ENCODE results near the gene TSC22D3. TPM values are rescaled to one million over a fixed set of nuclear protein-coding genes. Genes with fewer than 3 reads are reported as not detected.

Gene TSC22D3
- total and polyA plus RNA-seq, 8 donors = 198 to 906 (median 338) TPM

DNA sequence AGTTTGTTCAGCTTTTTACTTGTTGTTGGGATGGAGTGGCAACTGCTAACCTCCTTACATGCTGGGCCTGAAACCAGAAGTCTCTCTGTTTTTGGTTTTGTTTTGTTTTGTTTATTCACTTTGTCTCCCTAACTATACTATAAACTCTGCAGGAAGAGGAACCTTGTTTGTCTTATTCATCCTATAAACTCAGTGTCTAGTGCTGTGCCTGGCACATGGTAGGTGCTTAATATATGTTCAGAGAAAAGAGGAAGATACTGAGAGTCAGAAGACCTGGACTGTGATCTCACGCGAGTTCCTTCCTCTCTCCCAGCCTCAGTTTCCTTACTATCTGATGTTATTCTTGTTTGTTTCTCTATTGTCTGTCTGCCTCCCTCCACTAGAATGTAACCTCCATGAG is 76.0 kb downstream of the TSC22D3 start:
- intact Hi-C loops (cut with DNase I; ENCODE audit: low total_unique reads) = no loop called here
- Histone ChIP-seq H3K4me3 (no peak overlapping the region), H3K4me1 (peaks cover 0 to 22% (median 8%) of the 10 kb centered on the region in 4 donors), H3K36me3 (no peaks in the 10 kb centered on the region), H3K27me3 (no peaks in the 10 kb centered on the region), H3K27ac (peak overlapping the region in 4 of 5 donors; percentile 57 to 75 (median 72)), H3K9me3 (no peaks in the 10 kb centered on the region)
- no peak for DNase-seq
- 70 to 93% (median 82%) methylated on average over 2 of the region's 2 CpGs for WGBS, 5 donors
- TF ChIP-seq EP300 (IDR thresholded peaks at IDR 0.05) (no peak), POLR2A (IDR thresholded peaks at IDR 0.05) (no peak), POLR2AphosphoS5 (IDR thresholded peaks at IDR 0.05) (no peak)
- TF ChIP-seq, protein P1, sequence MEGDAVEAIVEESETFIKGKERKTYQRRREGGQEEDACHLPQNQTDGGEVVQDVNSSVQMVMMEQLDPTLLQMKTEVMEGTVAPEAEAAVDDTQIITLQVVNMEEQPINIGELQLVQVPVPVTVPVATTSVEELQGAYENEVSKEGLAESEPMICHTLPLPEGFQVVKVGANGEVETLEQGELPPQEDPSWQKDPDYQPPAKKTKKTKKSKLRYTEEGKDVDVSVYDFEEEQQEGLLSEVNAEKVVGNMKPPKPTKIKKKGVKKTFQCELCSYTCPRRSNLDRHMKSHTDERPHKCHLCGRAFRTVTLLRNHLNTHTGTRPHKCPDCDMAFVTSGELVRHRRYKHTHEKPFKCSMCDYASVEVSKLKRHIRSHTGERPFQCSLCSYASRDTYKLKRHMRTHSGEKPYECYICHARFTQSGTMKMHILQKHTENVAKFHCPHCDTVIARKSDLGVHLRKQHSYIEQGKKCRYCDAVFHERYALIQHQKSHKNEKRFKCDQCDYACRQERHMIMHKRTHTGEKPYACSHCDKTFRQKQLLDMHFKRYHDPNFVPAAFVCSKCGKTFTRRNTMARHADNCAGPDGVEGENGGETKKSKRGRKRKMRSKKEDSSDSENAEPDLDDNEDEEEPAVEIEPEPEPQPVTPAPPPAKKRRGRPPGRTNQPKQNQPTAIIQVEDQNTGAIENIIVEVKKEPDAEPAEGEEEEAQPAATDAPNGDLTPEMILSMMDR (IDR thresholded peaks at IDR 0.05) = no peak

DNA sequence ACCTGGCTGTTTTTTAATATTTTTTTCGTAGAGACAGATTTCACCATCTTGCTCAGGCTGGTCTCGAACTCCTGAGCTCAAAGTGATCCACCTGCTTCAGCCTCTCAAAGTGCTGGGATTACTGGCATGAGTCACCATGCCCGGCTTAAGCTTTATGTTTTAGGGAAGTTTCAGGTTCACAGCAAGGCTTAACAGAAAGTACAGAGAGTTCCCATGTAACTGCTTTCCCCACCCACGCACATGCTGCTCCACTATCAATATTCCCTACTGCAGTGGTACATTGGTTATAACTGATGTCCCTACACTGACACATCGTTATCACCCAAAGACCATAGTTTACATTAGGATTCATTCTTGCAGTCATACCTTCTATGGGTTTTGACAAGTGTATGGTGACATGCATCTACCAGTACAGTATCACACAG is 84.6 kb downstream of the TSC22D3 start:
- Histone ChIP-seq H3K27ac (no peak overlapping the region), H3K4me1 (peaks cover 0 to 4% (median 0%) of the 10 kb centered on the region in 4 donors), H3K36me3 (no peaks in the 10 kb centered on the region), H3K27me3 (no peaks in the 10 kb centered on the region), H3K9me3 (no peaks in the 10 kb centered on the region), H3K4me3 (no peak overlapping the region)
- DNase-seq = no peak
- intact Hi-C loops (cut with DNase I; ENCODE audit: low total_unique reads) = no loop called here
- TF ChIP-seq POLR2AphosphoS5 (IDR thresholded peaks at IDR 0.05) = no peak
- no peak for TF ChIP-seq POLR2A (IDR thresholded peaks at IDR 0.05)
- no peak for TF ChIP-seq EP300 (IDR thresholded peaks at IDR 0.05)
- TF ChIP-seq, protein P1 (IDR thresholded peaks at IDR 0.05) = no peak
- WGBS, 5 donors = 68 to 91% (median 79%) methylated on average over 5 of the region's 5 CpGs

DNA sequence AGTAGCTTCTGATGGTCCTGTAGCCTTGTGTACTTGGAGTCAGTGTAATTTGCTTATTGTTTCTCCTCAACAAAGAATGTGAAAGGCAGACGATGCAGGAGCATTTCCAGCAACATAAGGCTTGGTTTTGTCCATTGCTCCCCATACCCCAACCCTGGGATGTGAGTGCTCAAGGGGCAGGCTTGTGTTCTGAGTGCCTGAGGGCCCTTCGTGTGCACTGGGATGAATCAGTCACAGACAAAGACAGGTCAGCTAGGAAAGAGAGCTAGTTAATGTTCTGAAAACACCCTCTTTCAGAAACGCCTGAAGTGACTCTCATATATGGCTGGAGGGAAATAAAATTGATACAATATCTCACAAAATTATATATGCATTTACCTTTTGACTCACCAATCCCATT is 88.1 kb downstream of the TSC22D3 start:
- TF ChIP-seq POLR2A (IDR thresholded peaks at IDR 0.05) (no peak), EP300 (IDR thresholded peaks at IDR 0.05) (no peak), POLR2AphosphoS5 (IDR thresholded peaks at IDR 0.05) (no peak)
- TF ChIP-seq, protein P1 (IDR thresholded peaks at IDR 0.05) = no peak
- no peak overlapping the region for H3K4me3 ChIP-seq
- H3K9me3 ChIP-seq = no peaks in the 10 kb centered on the region
- intact Hi-C loops (cut with DNase I; ENCODE audit: low total_unique reads) = no loop called here
- H3K27me3 ChIP-seq = no peaks in the 10 kb centered on the region
- H3K27ac ChIP-seq = no peak overlapping the region
- H3K4me1 ChIP-seq = peaks cover 17 to 39% (median 23%) of the 10 kb centered on the region in 4 donors
- no peaks in the 10 kb centered on the region for H3K36me3 ChIP-seq
- WGBS, 5 donors = 53 to 92% (median 81%) methylated on average over 3 of the region's 3 CpGs
- no peak for DNase-seq

DNA sequence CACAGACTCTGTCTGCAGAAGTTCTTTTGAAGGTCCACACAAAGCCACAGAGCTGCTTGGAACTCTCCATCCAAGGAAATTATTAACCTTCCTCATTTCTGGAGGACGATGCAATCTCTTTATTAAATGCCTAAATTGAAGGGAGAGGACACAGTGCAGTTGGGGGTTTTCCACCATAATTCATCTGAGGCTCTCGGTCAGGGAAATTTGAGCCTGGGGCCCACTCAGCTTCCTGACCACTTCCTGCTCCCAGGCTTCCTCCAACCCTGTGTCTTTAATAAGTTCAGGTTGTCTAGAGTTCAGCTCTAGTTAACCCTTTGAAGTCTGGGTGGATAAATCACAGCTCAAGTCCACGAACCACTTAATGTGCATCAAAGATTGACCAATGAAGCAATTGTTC is 88.8 kb downstream of the TSC22D3 start:
- peaks cover 21 to 42% (median 30%) of the 10 kb centered on the region in 4 donors for H3K4me1 ChIP-seq
- H3K4me3 ChIP-seq = no peak overlapping the region
- intact Hi-C loops (cut with DNase I; ENCODE audit: low total_unique reads) = no loop called here
- peak overlapping the region in 3 of 5 donors; percentile 17 to 78 (median 24) for H3K27ac ChIP-seq
- H3K27me3 ChIP-seq = no peaks in the 10 kb centered on the region
- 38 to 53% (median 49%) methylated on average over 3 of the region's 3 CpGs for WGBS, 5 donors
- H3K36me3 ChIP-seq = no peaks in the 10 kb centered on the region
- DNase-seq = no peak
- TF ChIP-seq EP300 (IDR thresholded peaks at IDR 0.05) (no peak), POLR2A (IDR thresholded peaks at IDR 0.05) (no peak), POLR2AphosphoS5 (IDR thresholded peaks at IDR 0.05) (no peak)
- TF ChIP-seq, protein P1 (IDR thresholded peaks at IDR 0.05) = no peak
- no peaks in the 10 kb centered on the region for H3K9me3 ChIP-seq

Data from stomach (tissue), 9 donors.